Astrocyte (in vitro differentiated cells and primary cell): ENCODE measurements around the gene ITPRIPL1. TPM values are rescaled to one million over a fixed set of nuclear protein-coding genes. Genes with fewer than 3 reads are reported as not detected.

ENCODE experiments used
- DNase-seq: peaks from one replicate; pipeline ENCODE4 v3.0.0-alpha.2; 2010; ENCODE audit warnings: low read depth
- FAIRE-seq: peaks from 2 replicates; lab custom pipeline; 2011; peaks lifted over from hg19 to GRCh38; lab: Jason Lieb, UNC
- H2AFZ ChIP-seq: 2 replicates; pipeline ENCODE4 v1.6.0; 2012; ENCODE audit warnings: low read depth, low read length, inconsistent platforms
- H3K27ac ChIP-seq: 2 replicates; pipeline ENCODE4 v1.5.1; 2011; ENCODE audit warnings: low read depth, low read length, inconsistent platforms
- H3K27me3 ChIP-seq: 2 replicates; pipeline ENCODE4 v1.6.0; 2011; ENCODE audit warnings: low read length, inconsistent platforms; ENCODE audit not compliant: insufficient read depth
- H3K36me3 ChIP-seq: 2 replicates; pipeline ENCODE4 v1.5.1; 2011; ENCODE audit warnings: low read length, inconsistent platforms; ENCODE audit not compliant: insufficient read depth
- H3K4me1 ChIP-seq: 2 replicates; pipeline ENCODE4 v1.5.1; 2011; ENCODE audit warnings: low read length, inconsistent platforms; ENCODE audit not compliant: insufficient read depth
- H3K4me2 ChIP-seq: 2 replicates; pipeline ENCODE4 v1.6.0; 2012; ENCODE audit warnings: low read length, inconsistent platforms
- H3K4me3 ChIP-seq: 2 replicates; pipeline ENCODE4 v1.5.1; 2011; ENCODE audit warnings: low read depth, mild to moderate bottlenecking, low read length, inconsistent platforms; ENCODE audit not compliant: insufficient read depth
- H3K79me2 ChIP-seq: 2 replicates; pipeline ENCODE4 v1.6.0; 2012; ENCODE audit warnings: mild to moderate bottlenecking, low read length, inconsistent platforms; ENCODE audit not compliant: insufficient read depth
- H3K9ac ChIP-seq: 2 replicates; pipeline ENCODE4 v1.6.0; 2012; ENCODE audit warnings: mild to moderate bottlenecking, low read length, inconsistent platforms
- H3K9me3 ChIP-seq: 2 replicates; pipeline ENCODE4 v1.5.1; 2012; ENCODE audit warnings: low read depth, mild to moderate bottlenecking, low read length, inconsistent platforms; ENCODE audit not compliant: insufficient read depth
- H4K20me1 ChIP-seq: 2 replicates; pipeline ENCODE4 v1.6.0; 2012; ENCODE audit warnings: low read length, inconsistent platforms; ENCODE audit not compliant: insufficient read depth
- H3K27ac Mint-ChIP-seq: one replicate; pipeline ENCODE4 v1.8.0; 2021; ENCODE audit warnings: mild to moderate bottlenecking, mixed read lengths; ENCODE audit not compliant: unreplicated experiment
- H3K27me3 Mint-ChIP-seq: one replicate; pipeline ENCODE4 v1.8.0; 2021; ENCODE audit warnings: low read depth, mixed read lengths; ENCODE audit not compliant: unreplicated experiment
- H3K36me3 Mint-ChIP-seq: one replicate; pipeline ENCODE4 v1.8.0; 2021; ENCODE audit warnings: low read depth, mixed read lengths; ENCODE audit not compliant: unreplicated experiment
- H3K4me1 Mint-ChIP-seq: one replicate; pipeline ENCODE4 v1.8.0; 2021; ENCODE audit warnings: low read depth, mixed read lengths; ENCODE audit not compliant: unreplicated experiment
- H3K4me3 Mint-ChIP-seq: one replicate; pipeline ENCODE4 v1.8.0; 2021; ENCODE audit warnings: mild to moderate bottlenecking, moderate library complexity, mixed read lengths; ENCODE audit not compliant: unreplicated experiment
- H3K9me3 Mint-ChIP-seq: one replicate; pipeline ENCODE4 v1.8.0; 2021; ENCODE audit warnings: mild to moderate bottlenecking, mixed read lengths; ENCODE audit not compliant: unreplicated experiment
- EZH2 ChIP-seq: IDR thresholded peaks from 2 replicates; pipeline ENCODE4 v1.6.1; 2012; ENCODE audit warnings: mild to moderate bottlenecking, low read length, inconsistent platforms; ENCODE audit not compliant: insufficient read depth
- total RNA-seq: library from RNA; stranded (reverse); gene quantifications from 2 replicates; pipeline ENCODE4 v1.2.1, GENCODE V29; 2021
- TF ChIP-seq, protein P1 (sequence below): IDR thresholded peaks from 2 replicates; pipeline ENCODE4 v1.5.1; 2011; ENCODE audit warnings: low read depth, mild to moderate bottlenecking, inconsistent platforms, low read length, moderate library complexity; ENCODE audit not compliant: insufficient read depth

The ITPRIPL1 gene
- total RNA-seq, 1 donor from 2014 or later = 0.45 TPM

DNA sequence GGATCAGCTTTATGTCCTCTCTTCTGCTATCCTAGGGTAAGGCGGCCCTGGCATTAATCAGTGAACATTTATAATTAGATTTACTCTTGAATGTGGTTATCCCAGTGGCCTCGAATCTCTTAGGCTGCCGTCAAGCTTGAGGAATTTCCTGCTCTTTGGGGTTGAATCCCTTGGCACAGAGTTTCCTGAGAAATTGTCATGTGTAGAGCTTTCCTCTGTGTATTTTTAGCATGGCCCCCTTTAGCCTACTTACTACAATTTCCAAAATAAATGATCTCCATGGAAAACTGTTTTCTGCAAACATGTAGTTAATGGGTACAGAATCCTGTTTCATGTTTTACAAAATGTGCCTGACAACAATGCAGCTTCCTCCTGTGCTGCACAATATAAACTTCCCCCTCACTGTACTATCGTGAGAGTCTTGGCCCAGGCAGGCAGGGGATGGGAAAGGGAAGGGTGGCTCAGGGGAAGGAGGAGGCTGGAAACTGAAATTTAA is 28.5 kb downstream of the ITPRIPL1 start:
- H3K36me3 ChIP-seq = peaks cover 22% of the 10 kb centered on the region

DNA sequence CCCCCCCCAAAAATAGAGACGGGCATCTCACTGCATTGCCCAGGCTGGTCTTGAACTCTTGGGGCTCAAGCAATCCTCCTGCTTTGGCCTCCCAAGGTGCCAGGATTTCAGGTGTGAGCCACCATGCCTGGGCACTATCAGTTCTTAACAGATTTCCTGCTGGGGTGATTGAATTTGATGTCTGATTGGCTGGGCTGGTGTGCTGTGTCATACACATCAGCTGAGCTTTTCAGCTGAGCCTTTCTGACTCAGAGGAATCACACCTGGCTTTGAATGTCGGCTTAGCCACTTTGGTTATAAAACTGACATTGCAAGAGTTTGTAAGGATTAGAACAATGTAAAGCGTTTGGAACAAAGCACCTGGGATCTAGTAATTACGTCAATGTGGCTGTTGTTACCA is 29.4 kb downstream of the ITPRIPL1 start:
- no peaks in the 10 kb centered on the region for H3K79me2 ChIP-seq
- H3K9me3 ChIP-seq = no peaks in the 10 kb centered on the region
- no peak overlapping the region for H3K27ac ChIP-seq
- no peak overlapping the region for H3K4me3 Mint-ChIP-seq
- TF ChIP-seq EZH2 = no peak
- H3K4me1 Mint-ChIP-seq = peaks cover 4% of the 10 kb centered on the region
- H3K4me1 ChIP-seq = peaks cover 3% of the 10 kb centered on the region
- H3K4me2 ChIP-seq = no peak overlapping the region
- H3K36me3 ChIP-seq = peaks cover 22% of the 10 kb centered on the region
- no peak overlapping the region for H3K27ac Mint-ChIP-seq
- no peak overlapping the region for H2AFZ ChIP-seq
- H3K4me3 ChIP-seq = no peak overlapping the region
- DNase-seq (no peak), FAIRE-seq (no peak)
- H4K20me1 ChIP-seq = no peaks in the 10 kb centered on the region
- H3K9me3 Mint-ChIP-seq = no peaks in the 10 kb centered on the region
- H3K27me3 ChIP-seq = no peaks in the 10 kb centered on the region
- H3K9ac ChIP-seq = no peak overlapping the region
- H3K36me3 Mint-ChIP-seq = no peaks in the 10 kb centered on the region
- H3K27me3 Mint-ChIP-seq = no peaks in the 10 kb centered on the region

More for the DNA sequence above, 28.5 kb downstream of the ITPRIPL1 start:
- Histone ChIP-seq H3K4me3 (no peak overlapping the region), H3K4me2 (peak overlapping the region; percentile 31), H3K27me3 (no peaks in the 10 kb centered on the region), H3K79me2 (no peaks in the 10 kb centered on the region), H3K9me3 (no peaks in the 10 kb centered on the region), H2AFZ (no peak overlapping the region), H3K4me1 (peaks cover 3% of the 10 kb centered on the region), H3K9ac (no peak overlapping the region), H4K20me1 (no peaks in the 10 kb centered on the region), H3K27ac (no peak overlapping the region)
- no peaks in the 10 kb centered on the region for H3K36me3 Mint-ChIP-seq
- no peak overlapping the region for H3K4me3 Mint-ChIP-seq
- no peak overlapping the region for H3K27ac Mint-ChIP-seq
- no peak for TF ChIP-seq EZH2
- TF ChIP-seq, protein P1, sequence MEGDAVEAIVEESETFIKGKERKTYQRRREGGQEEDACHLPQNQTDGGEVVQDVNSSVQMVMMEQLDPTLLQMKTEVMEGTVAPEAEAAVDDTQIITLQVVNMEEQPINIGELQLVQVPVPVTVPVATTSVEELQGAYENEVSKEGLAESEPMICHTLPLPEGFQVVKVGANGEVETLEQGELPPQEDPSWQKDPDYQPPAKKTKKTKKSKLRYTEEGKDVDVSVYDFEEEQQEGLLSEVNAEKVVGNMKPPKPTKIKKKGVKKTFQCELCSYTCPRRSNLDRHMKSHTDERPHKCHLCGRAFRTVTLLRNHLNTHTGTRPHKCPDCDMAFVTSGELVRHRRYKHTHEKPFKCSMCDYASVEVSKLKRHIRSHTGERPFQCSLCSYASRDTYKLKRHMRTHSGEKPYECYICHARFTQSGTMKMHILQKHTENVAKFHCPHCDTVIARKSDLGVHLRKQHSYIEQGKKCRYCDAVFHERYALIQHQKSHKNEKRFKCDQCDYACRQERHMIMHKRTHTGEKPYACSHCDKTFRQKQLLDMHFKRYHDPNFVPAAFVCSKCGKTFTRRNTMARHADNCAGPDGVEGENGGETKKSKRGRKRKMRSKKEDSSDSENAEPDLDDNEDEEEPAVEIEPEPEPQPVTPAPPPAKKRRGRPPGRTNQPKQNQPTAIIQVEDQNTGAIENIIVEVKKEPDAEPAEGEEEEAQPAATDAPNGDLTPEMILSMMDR = no peak
- FAIRE-seq = no peak
- H3K27me3 Mint-ChIP-seq = no peaks in the 10 kb centered on the region
- H3K4me1 Mint-ChIP-seq = peaks cover 4% of the 10 kb centered on the region
- H3K9me3 Mint-ChIP-seq = no peaks in the 10 kb centered on the region
- peak; percentile 42 for DNase-seq

- H3K4me3 Mint-ChIP-seq = no peak overlapping the region
- Histone ChIP-seq H3K4me2 (no peak overlapping the region), H4K20me1 (no peaks in the 10 kb centered on the region), H3K4me3 (no peak overlapping the region), H3K9me3 (no peaks in the 10 kb centered on the region), H3K27me3 (no peaks in the 10 kb centered on the region), H3K79me2 (no peaks in the 10 kb centered on the region), H3K27ac (no peak overlapping the region), H3K4me1 (peaks cover 3% of the 10 kb centered on the region), H3K36me3 (peaks cover 22% of the 10 kb centered on the region), H2AFZ (no peak overlapping the region), H3K9ac (no peak overlapping the region)
- no peak for FAIRE-seq
- peaks cover 4% of the 10 kb centered on the region for H3K4me1 Mint-ChIP-seq
- no peaks in the 10 kb centered on the region for H3K27me3 Mint-ChIP-seq
- H3K36me3 Mint-ChIP-seq = no peaks in the 10 kb centered on the region
- no peaks in the 10 kb centered on the region for H3K9me3 Mint-ChIP-seq
- TF ChIP-seq, protein P1 = no peak
- TF ChIP-seq EZH2 = no peak
- DNase-seq = no peak
- no peak overlapping the region for H3K27ac Mint-ChIP-seq
Measured at GRCh38 chr2:96356889-96357288, 31.8 kb downstream of the ITPRIPL1 start.
